ENCODE results near the gene ERBB4. TPM values are rescaled to one million over a fixed set of nuclear protein-coding genes. Genes with fewer than 3 reads are reported as not detected.

ERBB4 gene
- polyA plus RNA-seq, 1 of the 3 experiments (the other 2 are of a cell fraction) = 0.05 TPM

DNA sequence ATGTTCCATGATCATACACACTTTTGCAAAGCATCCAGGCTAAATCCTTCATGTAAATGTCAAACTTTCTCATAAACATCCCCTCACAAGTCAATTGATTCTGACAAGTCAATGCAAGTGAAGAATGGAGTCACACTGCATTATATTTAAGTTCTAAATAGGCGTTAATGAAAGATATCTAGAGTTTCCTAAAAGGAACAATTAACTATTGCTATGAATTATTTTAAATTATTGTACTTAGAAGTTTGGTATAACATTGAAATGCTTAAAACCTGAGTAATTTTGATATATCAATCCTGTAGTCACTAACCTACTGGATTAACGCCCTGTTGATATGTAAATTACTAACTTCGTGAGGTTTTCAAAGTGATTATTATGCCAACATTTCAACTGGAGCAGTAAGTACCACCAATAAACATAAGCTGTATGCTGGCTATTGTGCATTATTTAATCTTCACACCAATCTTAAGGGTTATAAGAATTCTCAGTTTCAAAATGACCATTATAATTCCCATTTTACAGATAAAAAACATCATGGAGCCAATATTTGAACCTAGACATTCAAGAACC is 884.3 kb downstream of the ERBB4 start:
- no peak overlapping the region for H3K9ac ChIP-seq
- no peak overlapping the region for H3K4me3 ChIP-seq (ENCODE audit: low read depth in 2 of 2, low read length in 1 of 2)
- H3K79me2 ChIP-seq (ENCODE audit: insufficient read depth) = no peaks in the 10 kb centered on the region
- no peaks in the 10 kb centered on the region for H3K36me3 ChIP-seq (replicated peaks in 1 of 2; ENCODE audit: control insufficient read depth in 1 of 2, insufficient read depth in 2 of 2, low read length in 1 of 2)
- H3K9me2 ChIP-seq = no peaks in the 10 kb centered on the region
- H4K20me1 ChIP-seq (ENCODE audit: insufficient read depth) = no peaks in the 10 kb centered on the region
- H3K27me3 ChIP-seq (ENCODE audit: insufficient read depth) = no peaks in the 10 kb centered on the region
- no peaks in the 10 kb centered on the region for H3F3A ChIP-seq (replicated peaks; ENCODE audit: insufficient read depth)
- 54% methylated on average over 3 of the region's 3 CpGs for WGBS (ENCODE audit: low lambda C conversion rate)
- CTCF ChIA-PET = no interaction called here
- DNase-seq = no peak
- POLR2A ChIA-PET = no interaction called here
- no peaks in the 10 kb centered on the region for H3K9me3 ChIP-seq
- no peak overlapping the region for H3K27ac ChIP-seq (ENCODE audit: low read depth in 2 of 2, low read length in 1 of 2)
- TF ChIP-seq SIN3A (IDR thresholded peaks at IDR 0.05; ENCODE audit: borderline replicate concordance, low read depth, low read length) = no peak
- no peak for TF ChIP-seq SMC3 (IDR thresholded peaks at IDR 0.05; ENCODE audit: low read depth, low read length)
- no peak for TF ChIP-seq GABPA (IDR thresholded peaks at IDR 0.05; ENCODE audit: low read depth)
- H3K4me2 ChIP-seq = no peak overlapping the region
- no peaks in the 10 kb centered on the region for H3K4me1 ChIP-seq (ENCODE audit: control insufficient read depth in 1 of 2, insufficient read depth in 2 of 2, low read depth in 1 of 2, low read length in 1 of 2)
- no peak overlapping the region for H2AFZ ChIP-seq (ENCODE audit: low read depth)

- H3K9me3 ChIP-seq = no peaks in the 10 kb centered on the region
- no peaks in the 10 kb centered on the region for H3K27me3 ChIP-seq (ENCODE audit: insufficient read depth)
- no peak overlapping the region for H3K27ac ChIP-seq (ENCODE audit: low read depth in 2 of 2, low read length in 1 of 2)
- no peaks in the 10 kb centered on the region for H3K4me1 ChIP-seq (ENCODE audit: control insufficient read depth in 1 of 2, insufficient read depth in 2 of 2, low read depth in 1 of 2, low read length in 1 of 2)
- no peak for DNase-seq
- H3F3A ChIP-seq (replicated peaks; ENCODE audit: insufficient read depth) = no peaks in the 10 kb centered on the region
- no peak overlapping the region for H3K4me2 ChIP-seq
- CTCF ChIA-PET = no interaction called here
- H3K36me3 ChIP-seq (replicated peaks in 1 of 2; ENCODE audit: control insufficient read depth in 1 of 2, insufficient read depth in 2 of 2, low read length in 1 of 2) = no peaks in the 10 kb centered on the region
- H3K79me2 ChIP-seq (ENCODE audit: insufficient read depth) = no peaks in the 10 kb centered on the region
- H3K9ac ChIP-seq = no peak overlapping the region
- POLR2A ChIA-PET = no interaction called here
- no peaks in the 10 kb centered on the region for H3K9me2 ChIP-seq
- whole genome bisulfite sequencing (ENCODE audit: low lambda C conversion rate) = 58% methylated on average over 1 of the region's 1 CpG
- H3K4me3 ChIP-seq (ENCODE audit: low read depth in 2 of 2, low read length in 1 of 2) = no peak overlapping the region
- no peak overlapping the region for H2AFZ ChIP-seq (ENCODE audit: low read depth)
- TF ChIP-seq TEAD4 (IDR thresholded peaks at IDR 0.05; ENCODE audit: borderline replicate concordance, insufficient read depth) (no peak), EP300 (IDR thresholded peaks at IDR 0.05; ENCODE audit: borderline replicate concordance in 1 of 2, low read depth in 1 of 2, low read length in 1 of 2) (no peak), ZBTB33 (IDR thresholded peaks at IDR 0.05; ENCODE audit: borderline replicate concordance, low read depth) (no peak), SMC3 (IDR thresholded peaks at IDR 0.05; ENCODE audit: low read depth, low read length) (no peak), POLR2AphosphoS5 (IDR thresholded peaks at IDR 0.05; ENCODE audit: low read depth, low read length) (no peak), RCOR1 (IDR thresholded peaks at IDR 0.05; ENCODE audit: low read length) (no peak), FOXM1 (IDR thresholded peaks at IDR 0.05; ENCODE audit: low read depth) (no peak), EZH2phosphoT487 (IDR thresholded peaks at IDR 0.05; ENCODE audit: borderline replicate concordance, low read depth) (no peak), TCF12 (IDR thresholded peaks at IDR 0.05) (no peak), MEF2A (IDR thresholded peaks at IDR 0.05; ENCODE audit: borderline replicate concordance, low read depth) (no peak), GATA2 (CRISPR knock-in tag; IDR thresholded peaks at IDR 0.05) (no peak)
- TF ChIP-seq, protein P1, sequence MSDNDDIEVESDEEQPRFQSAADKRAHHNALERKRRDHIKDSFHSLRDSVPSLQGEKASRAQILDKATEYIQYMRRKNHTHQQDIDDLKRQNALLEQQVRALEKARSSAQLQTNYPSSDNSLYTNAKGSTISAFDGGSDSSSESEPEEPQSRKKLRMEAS (IDR thresholded peaks at IDR 0.05; ENCODE audit: low read depth) = no peak
- H4K20me1 ChIP-seq (ENCODE audit: insufficient read depth) = no peaks in the 10 kb centered on the region
Measured at GRCh38 chr2:211652327-211652726, 886.3 kb downstream of the ERBB4 start.

All from SK-N-SH (cell line).